Activated CD8-positive, alpha-beta memory T cell treated with anti-CD3 and anti-CD28 coated beads for 24 hours (primary cell): ENCODE results near the gene AADACL2.
"Not testable (repeated sequence)": the region's sequence is repeated elsewhere in the genome, so short reads cannot be mapped to it uniquely, and the experiment has no call there.

Source experiments
- DNase-seq: peaks from one replicate; pipeline ENCODE4 v3.0.0-alpha.2; 2020

Gene AADACL2

DNA sequence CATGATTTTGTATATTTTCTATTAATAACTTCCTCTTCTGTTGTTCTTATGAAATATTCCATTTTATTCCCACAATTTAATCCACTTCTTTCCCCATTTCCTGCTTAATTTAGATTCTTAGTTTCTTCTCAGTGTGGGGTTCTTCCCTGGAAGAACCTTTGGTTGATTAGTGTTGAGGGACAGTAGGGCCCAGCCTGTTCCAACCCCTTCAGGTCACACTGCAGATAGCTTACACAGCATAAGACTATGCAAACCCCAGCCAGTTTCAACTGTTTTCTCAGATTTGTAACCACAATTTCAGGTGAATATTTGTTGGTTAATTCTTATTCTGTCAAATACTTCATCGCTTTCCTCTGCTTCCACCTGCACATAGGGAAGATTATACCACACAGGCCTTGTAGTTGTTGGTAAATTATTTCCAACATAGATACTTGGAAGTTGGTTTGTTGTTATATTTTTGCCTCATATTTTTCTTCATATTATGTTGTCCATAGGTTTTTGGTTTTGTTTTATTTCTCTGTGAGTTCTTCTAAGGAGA is 34.7 kb downstream of the AADACL2 start:
- no peak for DNase-seq

DNA sequence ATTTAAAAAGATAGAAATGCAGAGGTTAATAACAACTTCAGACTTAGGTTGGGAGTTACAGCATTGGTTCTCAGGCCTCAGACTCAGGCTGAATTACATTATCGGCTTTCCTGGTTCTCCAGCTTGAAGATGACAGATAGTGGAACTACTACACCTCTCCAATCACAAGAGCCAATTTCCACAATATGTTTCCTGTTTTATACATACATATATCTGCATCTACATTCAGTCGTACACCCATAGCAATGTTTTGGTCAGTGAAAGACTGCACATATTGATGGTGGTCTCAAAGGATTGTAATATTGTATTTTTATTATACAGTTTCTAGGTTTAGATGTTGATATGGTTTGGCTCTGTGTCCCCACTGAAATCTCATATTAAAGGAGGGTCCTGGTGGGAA is 35.4 kb downstream of the AADACL2 start:
- DNase-seq, result no peak

DNA sequence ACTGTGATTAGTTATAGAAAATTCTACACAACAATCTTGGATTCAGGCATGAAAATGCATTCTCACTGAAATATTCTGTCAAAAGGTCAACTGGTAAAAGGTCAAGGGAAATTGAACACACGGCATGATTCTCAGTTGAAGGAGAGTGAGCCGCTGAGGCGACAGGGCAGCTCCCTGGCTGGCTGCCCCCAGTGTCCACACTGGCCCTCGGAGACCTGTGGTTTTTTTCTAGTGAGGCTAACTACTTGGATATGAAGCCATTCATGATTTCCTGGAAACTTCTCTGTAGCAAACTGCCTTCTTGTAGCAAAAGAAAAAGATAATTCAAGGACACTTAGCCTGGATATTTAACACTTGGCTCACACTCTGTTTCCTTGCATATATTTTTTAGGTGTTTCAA is 37.2 kb downstream of the AADACL2 start:
- DNase-seq, result no peak

DNA sequence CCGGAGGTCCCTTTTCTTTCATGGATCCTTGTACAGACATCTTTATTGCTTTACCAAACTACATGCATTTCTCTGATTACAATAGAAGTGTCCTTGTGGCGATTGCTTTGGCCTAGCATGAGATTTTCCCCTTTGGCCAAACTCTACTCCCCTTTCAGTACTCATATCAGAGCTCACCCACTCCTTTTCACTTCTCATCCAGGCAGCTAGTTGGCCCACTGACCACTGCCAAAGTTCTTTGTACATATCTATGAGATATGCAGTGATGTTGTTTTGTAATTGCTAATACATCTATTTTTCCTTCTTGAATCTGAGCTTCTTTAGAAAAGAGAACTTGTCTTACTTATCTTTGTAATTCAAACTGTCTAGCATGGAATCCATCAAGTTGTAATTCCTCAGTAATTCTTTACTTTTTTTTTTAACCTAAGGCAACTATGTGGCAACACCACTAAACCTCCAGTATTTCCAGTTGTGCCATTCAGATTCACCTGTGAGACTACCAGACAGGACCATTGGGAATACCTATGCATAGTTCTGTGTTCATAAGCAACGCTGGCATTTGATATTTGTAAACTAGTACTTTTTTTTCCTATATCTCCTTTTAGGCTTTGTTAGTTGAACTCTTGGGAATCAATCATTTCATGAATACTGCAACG is 39.2 kb downstream of the AADACL2 start:
- no peak for DNase-seq

DNA sequence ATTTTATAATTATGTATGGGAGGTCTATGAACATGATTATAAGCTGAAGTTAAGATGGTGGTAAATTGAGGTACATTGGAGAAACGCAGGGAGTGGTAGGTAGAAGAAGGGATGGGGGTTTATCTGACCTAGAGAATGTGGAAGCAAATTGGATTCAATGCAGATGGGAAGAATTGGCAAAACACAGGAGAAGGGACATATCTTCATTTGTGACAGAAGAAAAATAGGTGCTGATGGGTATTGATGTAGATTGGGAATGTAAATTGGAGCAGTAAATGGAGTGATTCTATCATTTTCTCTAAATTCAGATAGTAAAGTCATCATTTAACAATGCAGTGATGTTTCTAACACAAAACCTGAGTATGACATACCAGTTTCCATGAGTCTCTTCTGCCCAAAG is 40.5 kb downstream of the AADACL2 start:
- DNase-seq, result no peak

DNA sequence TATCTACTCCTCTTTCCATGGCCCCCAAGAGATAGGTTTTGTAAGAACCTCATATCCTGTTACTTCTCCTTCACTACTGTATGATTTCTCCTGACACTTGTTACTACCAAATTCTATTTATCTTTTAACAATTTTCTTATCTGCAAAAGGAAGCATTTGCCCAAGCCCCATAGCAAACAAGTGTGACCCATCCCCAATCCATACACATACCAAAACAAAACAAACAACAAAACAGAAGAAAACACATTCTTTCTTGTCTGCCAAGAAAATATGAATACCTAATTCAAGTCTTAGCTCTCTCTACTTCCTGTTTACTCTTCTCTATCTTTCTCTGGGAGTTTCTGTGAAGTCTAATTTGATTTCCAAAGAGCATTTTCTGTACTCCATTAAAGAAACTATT is 41.2 kb downstream of the AADACL2 start:
- DNase-seq, result no peak

DNA sequence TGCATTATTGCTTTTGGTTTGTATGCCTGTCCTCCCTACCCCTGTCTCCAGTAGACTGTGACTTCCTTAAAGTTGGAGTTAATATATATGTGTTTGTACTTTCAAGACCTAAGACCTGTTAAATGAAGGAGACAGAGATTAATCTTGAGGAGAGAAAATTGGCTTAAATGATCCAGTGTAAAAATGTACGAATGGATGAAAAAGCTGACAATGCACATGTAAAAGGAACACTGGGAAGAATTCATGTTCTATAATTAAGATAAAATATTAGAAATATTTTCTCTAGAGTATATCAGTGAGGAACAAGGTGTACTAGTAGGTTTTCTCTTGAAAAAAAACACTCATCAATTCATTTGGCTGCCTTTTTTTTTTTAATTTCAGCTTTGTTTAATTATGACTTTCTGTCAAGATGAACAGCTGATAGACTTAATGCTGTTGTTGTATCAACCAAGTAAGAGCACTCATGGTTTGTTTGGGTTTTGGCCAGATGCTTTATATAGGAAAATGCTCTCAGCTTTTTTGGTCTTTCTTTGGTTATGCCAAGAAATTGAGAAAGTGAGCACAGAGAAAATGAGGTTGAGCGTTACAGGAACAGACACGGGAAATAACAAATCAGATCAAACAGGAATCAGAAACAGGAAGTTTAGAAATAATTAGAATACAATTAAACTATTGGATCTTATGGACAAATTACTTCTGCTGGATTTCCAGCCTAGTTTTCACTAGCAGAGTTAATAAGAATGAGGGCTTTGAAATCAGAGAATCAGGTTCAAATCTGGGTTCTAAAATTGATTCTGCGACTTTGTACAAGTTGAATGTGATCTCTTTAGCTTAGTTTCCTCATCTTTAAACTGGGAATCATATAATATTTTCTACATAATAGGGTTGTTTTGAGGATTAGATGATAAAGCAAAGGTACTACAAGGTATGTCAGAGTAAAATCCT is 41.9 kb downstream of the AADACL2 start:
- no peak for DNase-seq

DNA sequence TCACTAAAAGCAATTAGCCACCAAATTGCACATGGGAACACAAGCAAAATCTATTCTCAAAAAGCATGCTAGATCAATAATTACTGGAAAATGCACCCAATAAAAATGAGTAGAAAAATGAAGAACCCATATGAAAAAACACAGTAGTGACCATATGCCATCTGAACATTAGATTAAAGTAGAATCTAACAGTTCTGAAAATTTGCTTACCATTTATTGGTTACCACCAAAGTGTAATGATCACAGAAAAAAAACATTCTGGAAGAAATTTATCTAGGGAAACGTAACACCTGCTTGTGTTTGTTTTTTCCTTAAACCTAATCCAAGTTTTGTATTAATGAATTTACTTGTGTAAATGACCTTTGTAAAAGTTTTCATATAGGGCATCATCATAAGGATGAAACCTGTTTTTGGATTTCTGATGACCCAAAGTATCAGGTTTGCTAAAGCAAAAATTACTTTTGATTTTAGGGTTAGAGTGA is 42.6 kb downstream of the AADACL2 start:
- no peak for DNase-seq

DNA sequence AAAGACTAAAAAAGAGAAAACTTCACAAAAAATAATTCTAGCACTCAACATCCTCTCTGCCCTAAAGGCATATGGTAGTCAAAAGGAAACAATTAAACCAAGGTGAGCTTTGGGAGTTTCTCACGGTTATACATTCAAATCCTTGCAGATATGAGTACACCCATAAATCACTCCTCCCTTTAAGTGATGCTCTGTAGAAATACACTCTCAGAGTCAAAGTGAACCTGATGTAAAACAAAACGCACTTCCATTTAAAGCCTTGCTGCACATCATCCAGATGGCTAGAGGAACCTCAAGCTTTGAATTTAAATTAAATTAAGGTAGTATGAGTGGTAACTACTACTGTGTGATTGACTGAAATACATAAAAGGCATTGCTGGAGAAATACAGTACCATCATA is 44.2 kb downstream of the AADACL2 start:
- DNase-seq, result no peak

DNA sequence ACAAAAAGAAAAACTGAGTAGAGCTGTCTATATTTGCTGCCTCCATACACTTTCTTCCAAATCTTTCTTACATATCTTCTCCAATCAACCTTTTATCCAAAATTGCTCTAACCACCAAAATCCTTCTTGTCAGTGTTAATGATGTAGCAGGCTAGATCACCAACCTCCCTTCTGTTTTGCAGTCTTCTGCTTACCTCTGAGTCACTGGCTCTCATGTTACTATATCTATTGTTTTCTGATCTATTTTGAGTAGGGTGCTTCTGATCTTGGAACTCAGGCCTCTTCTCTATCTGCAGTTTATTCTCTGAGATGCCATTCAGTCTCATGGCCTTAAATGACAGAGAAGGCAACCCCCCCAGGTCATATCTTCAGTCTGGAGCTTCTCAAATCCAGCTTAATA is 53.9 kb downstream of the AADACL2 start:
- no peak for DNase-seq

DNA sequence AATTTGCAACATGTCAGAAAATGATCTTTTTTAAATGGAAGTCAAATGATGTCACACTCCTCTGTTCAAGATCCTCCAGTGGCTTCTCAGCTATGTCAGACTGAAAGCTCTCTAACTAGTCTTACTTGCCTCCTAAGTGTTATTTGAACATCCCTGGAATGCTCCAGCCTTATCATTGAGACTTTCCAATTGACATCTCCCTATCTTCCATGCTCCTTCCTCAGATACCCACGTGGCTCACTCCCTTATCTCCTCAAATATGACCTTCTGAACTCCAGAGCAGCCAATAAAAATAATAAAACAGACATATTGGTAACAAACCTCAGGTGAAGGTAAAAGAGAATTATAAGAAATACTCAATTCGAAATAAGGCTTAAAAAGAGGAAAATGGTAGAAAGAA is 54.7 kb downstream of the AADACL2 start:
- no peak for DNase-seq

DNA sequence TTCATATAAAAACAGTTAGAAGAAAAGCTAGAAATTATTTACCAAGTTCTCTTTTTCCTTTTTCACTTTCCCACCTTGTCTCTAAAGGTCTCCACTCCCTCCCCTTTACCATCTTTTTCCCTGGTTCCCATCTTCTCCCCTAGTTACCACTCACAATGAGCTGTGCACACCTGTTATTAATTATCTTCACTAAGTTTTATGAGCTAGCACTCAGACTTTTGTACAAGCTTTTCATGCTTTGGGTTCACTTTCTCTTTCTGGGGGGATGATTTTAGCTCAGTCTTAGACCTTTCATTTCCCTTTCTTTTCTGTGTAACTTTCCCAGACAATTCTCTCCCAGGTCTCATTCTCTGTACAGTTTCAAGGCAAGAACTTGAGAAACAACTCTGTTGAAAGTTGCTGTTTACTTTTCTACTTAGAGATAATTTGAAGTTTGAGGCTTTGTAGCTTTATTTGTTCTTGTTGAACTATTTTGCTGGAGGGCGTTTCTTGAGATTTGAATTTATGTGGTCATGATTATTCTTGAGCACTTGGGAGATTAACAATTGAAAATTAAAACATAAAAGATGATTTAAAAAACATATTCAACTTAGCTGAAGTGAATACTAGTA is 56.2 kb downstream of the AADACL2 start:
- DNase-seq, result no peak

DNA sequence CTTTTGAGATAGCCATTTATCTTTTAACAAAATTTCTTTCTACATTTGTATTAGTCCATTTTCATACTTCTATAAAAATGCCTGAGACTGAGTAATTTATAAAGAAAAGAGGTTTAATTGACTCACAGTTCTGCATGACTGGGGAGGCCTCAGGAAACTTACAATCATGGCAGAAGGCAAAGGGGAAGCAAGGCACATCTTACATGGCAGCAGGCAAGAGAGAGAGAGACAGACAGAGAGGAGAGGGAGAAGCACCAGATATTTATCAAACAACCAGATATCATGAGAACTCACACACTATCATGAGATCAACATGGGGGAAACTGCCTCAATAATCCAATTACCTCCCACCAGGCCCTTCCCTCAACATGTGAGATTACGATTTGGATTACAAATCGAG is 57.0 kb downstream of the AADACL2 start:
- not testable (repeated sequence) for DNase-seq

DNA sequence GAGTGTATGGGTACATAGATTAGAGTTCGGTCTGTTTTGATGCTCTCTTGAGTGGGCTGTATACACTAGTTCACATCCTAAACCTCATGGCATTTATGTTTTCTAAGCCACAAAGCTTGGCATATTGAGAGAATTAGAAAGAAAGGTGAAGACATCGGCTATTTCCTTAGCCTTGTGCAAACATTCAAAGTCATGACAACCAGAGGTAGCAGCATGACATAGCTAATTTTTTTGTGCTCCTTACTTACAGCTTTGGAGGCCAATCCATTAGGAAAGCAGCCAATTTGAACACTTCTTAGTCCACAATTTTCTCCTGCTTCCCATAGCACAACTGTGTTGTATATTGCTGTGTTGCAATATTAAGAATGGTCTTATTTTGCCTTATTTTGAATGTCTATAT is 58.7 kb downstream of the AADACL2 start:
- no peak for DNase-seq

DNA sequence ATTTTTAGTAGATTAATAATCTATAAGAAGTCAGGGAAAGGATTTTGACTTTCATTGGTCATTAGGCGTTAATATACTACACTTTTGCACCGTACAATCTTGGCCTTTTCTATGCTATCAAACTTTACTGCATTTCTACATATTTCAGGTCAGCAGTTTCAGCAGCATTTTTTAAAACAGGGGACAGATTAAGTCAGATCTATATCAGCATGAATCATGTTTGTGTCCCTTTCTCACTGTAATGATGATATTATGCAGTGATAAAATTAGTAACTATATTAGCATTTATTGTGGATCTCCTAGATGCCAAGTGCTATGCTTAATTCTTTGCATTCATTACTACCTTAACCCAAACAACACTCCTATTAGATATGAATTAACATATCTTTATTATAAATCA is 59.9 kb downstream of the AADACL2 start:
- no peak for DNase-seq

DNA sequence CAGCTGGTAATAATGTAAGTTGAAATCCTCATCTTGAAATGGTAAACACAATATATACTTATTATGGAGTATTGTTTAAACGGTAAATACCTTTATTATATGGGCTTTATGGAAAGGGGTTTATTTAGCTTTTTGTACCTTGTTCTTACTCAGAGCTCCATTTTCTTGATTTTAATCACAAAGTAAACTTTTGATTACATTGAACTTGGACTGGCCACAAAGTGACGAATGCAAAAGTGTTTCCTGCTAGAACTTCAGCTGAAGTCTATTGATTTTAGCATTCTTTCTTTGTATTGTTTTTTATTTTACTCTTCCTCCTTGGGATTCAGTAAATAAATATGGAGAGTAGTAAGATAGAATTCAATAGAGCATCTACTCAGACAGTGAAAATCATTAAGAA is 60.4 kb downstream of the AADACL2 start:
- DNase-seq, result no peak

DNA sequence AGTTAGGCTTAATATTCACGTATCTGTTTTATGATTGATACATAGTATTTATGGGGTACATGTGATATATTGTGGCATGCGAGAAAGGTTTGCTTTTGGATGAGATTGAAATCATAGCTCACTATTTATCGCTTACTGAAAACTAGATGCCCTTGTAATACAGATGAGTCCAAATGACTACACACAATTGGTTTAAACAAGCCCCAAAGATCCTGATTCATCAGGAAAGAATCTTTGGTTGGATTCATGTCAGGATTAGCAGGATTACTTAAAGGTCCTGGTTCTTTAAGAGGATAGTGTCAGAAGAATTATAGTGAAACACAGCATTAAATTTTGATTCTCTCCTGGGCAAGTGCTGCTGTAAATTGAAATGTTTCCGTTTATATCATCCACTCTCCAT is 61.5 kb downstream of the AADACL2 start:
- no peak for DNase-seq

DNA sequence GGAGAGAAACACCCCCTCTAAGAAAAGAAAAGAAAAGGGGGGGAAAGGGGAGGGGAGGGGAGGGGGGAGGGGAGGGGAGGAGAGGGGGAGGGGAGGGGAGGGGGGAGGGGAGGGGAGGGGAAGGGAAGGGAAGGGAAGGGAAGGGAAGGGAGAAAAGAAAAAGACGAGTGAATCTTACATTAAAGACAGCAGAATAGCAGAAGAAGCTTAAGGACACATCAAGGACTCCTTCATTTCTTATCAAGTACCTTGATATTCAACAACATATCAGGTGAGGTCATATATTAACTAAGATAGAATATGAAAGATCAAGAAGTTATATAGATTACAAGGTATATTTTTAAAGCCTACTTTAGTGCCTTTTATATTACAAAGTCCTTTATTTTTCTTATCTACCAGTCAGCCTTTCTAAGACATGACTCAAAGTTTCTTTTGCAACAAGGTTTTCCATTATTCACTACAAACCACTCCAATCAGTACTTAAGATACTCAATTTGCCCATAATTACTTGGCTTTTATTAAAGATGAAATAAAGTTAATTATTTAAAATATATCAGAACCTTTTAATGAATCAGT is 62.5 kb downstream of the AADACL2 start:
- no peak for DNase-seq

DNA sequence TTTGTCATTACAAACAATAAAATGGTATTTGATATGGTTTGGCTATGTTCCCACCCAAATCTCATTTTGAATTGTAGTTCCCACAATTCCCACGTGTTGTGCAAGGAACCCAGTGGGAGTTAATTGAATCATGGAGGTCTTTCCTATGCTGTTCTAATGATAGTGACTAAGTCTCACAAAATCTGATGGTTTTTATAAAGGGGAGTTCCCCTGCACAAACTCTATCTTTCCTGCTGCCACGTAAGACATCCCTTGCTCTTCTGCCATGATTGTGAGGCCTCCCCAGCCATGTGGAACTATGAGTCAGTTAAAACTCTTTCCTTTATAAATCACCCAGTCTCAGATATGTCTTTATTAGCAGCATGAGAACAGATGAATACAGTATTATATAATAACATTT is 64.7 kb downstream of the AADACL2 start:
- no peak for DNase-seq

DNA sequence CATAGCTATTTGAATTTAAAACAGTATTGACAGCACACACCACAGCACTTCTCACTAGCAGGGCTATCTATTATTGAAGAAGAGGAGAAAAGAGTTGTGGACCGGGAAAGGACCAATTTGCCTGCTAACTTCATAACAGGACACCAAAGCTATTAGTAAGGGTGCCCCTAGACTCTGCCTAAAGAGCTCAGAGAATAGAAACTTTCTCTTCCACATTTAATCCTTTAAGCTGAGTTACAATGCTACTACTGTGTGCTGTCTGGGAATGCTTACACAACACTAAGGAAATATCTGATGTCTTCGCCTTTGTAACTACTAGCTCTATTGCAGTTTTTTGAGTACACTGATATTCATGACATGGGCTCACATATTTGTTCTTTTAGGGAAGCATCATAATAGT is 66.7 kb downstream of the AADACL2 start:
- no peak for DNase-seq

DNA sequence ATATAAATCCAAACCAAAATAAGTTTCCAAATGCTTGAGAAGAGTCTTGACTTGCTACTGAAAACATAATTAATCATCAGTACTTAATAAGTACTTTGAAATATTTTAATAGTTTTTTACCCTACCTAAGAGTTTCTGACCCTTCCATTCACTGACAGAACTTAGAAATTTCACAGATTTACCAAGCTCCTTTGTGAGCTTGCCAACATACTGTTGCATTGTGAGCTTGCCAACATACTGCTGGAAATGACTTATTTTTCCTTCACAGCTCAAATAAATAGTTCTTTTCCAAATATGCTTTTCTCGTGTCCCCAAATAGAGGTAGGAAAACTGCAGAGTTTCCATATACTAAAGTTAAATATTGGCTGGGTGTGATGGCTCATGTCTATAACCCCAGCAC is 70.5 kb downstream of the AADACL2 start:
- no peak for DNase-seq

DNA sequence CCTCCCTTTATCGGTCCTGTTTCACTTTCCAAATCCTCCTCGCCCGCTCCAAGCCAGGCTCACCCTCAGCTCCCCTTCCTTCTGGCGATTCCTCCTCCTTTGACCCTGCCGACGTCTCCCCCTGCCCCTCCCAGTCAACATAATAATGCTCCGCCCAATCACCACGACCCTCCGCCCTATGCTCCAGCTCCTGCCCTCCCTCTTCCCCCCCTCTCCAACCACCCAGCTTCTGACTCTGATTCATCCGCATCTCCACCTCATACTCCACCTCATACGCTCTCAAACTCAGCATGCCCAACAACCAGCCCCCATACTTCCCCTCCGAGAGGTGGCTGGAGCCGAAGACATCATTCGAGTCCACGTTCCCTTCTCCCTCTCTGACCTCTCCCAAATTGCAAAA is 73.1 kb downstream of the AADACL2 start:
- DNase-seq, result no peak
